SK-N-SH (cell line): ENCODE measurements around the gene SLC5A2. TPM values are rescaled to one million over a fixed set of nuclear protein-coding genes. Genes with fewer than 3 reads are reported as not detected.

Experiments used
- CTCF ChIA-PET: fragments of 300-600, 350-600 bp; formaldehyde crosslinking; extraction: SDS; loops from one replicate; lab custom pipeline; 2021; lab: Yijun Ruan, JAX
- POLR2A ChIA-PET: fragments of 350-600 bp; sonication (Branson Sonifier 250); formaldehyde crosslinking; extraction: SDS; loops from one replicate; lab custom pipeline; 2020; ENCODE audit warnings: antibody characterized with exemption, inconsistent platforms; lab: Yijun Ruan, JAX
- DNase-seq: peaks from one replicate; pipeline ENCODE4 v3.0.0; 2012
- H2AFZ ChIP-seq: fragments of 200-600 bp; sonication (generic); 2 replicates; pipeline ENCODE4 v1.8.1; 2016; ENCODE audit warnings: antibody characterized with exemption, mild to moderate bottlenecking, low read depth
- H3F3A ChIP-seq: fragments of 200-600 bp; sonication (generic); replicated peaks from 2 replicates; pipeline ENCODE3; 2016; ENCODE audit warnings: antibody characterized with exemption, mild to moderate bottlenecking; ENCODE audit not compliant: insufficient read depth
- H3K27ac ChIP-seq, 2 experiments: fragments of 200-500 bp in 1 of 2; fragments of 200-600 bp in 1 of 2; sonication (Bioruptor generic) in 1 of 2; sonication (generic), shearing (Covaris generic) in 1 of 2; 2 replicates each; pipeline versions ENCODE4 v1.5.1 to v1.6.1; 2014 to 2016; ENCODE audit warnings: low read depth in 2 of 2, inconsistent platforms in 1 of 2, low read length in 1 of 2, mild to moderate bottlenecking in 1 of 2, mixed read lengths in 1 of 2
- H3K27me3 ChIP-seq: fragments of 200-600 bp; sonication (generic), shearing (Covaris generic); 2 replicates; pipeline ENCODE4 v1.6.1; 2016; ENCODE audit warnings: mixed run types; ENCODE audit not compliant: insufficient read depth
- H3K36me3 ChIP-seq, 2 experiments: fragments of 200-500 bp in 1 of 2; fragments of 200-600 bp in 1 of 2; sonication (Bioruptor generic) in 1 of 2; sonication (generic) in 1 of 2; replicated peaks in 1 of 2; 2 replicates each; pipeline versions ENCODE3 to v1.5.1; 2014 to 2016; ENCODE audit warnings: low read length in 1 of 2, mild to moderate bottlenecking in 1 of 2; ENCODE audit not compliant: insufficient read depth in 2 of 2, control insufficient read depth in 1 of 2
- H3K4me1 ChIP-seq, 2 experiments: fragments of 200-500 bp in 1 of 2; fragments of 200-600 bp in 1 of 2; sonication (Bioruptor generic) in 1 of 2; sonication (generic), shearing (Covaris generic) in 1 of 2; 2 replicates each; pipeline versions ENCODE4 v1.5.1 to v1.6.1; 2014 to 2016; ENCODE audit warnings: low read depth in 1 of 2, low read length in 1 of 2, mixed run types in 1 of 2; ENCODE audit not compliant: insufficient read depth in 2 of 2, control insufficient read depth in 1 of 2
- H3K4me2 ChIP-seq: fragments of 200-600 bp; sonication (generic), shearing (Covaris generic); 2 replicates; pipeline ENCODE4 v1.6.1; 2017; ENCODE audit warnings: mixed run types
- H3K4me3 ChIP-seq, 2 experiments: fragments of 200-500 bp in 1 of 2; fragments of 200-600 bp in 1 of 2; sonication (Bioruptor generic) in 1 of 2; sonication (generic), shearing (Covaris generic) in 1 of 2; 2 replicates each; pipeline versions ENCODE4 v1.5.1 to v1.8.1; 2014 to 2016; ENCODE audit warnings: low read depth in 2 of 2, inconsistent platforms in 1 of 2, low read length in 1 of 2, mild to moderate bottlenecking in 1 of 2, mixed read lengths in 1 of 2, moderate library complexity in 1 of 2
- H3K79me2 ChIP-seq: fragments of 200-600 bp; sonication (generic); 2 replicates; pipeline ENCODE4 v1.8.1; 2017; ENCODE audit warnings: mild to moderate bottlenecking; ENCODE audit not compliant: insufficient read depth
- H3K9ac ChIP-seq: fragments of 200-600 bp; sonication (generic); 2 replicates; pipeline ENCODE4 v1.6.1; 2017; ENCODE audit warnings: mixed run types
- H3K9me2 ChIP-seq: fragments of 200-600 bp; sonication (generic); 2 replicates; pipeline ENCODE4 v1.6.1; 2017; ENCODE audit warnings: mixed run types
- H3K9me3 ChIP-seq: fragments of 200-600 bp; sonication (generic); 2 replicates; pipeline ENCODE4 v1.6.1; 2017; ENCODE audit warnings: mixed run types, mild to moderate bottlenecking, moderate library complexity
- H4K20me1 ChIP-seq: fragments of 200-600 bp; sonication (generic); 2 replicates; pipeline ENCODE4 v1.6.1; 2017; ENCODE audit warnings: mild to moderate bottlenecking, mixed run types; ENCODE audit not compliant: insufficient read depth
- CHD2 ChIP-seq: fragments of 150-350 bp; IDR thresholded peaks from 2 replicates; pipeline ENCODE4 v1.6.1; 2018; ENCODE audit warnings: low read length; ENCODE audit not compliant: partially characterized antibody
- FOXM1 ChIP-seq: IDR thresholded peaks from 2 replicates; pipeline ENCODE4 v1.4.0; 2012; ENCODE audit warnings: low read depth, mild to moderate bottlenecking
- GABPA ChIP-seq: IDR thresholded peaks from 2 replicates; pipeline ENCODE4 v1.4.0; 2012; ENCODE audit warnings: low read depth, mild to moderate bottlenecking
- GATA2 ChIP-seq: sonication (generic); formaldehyde crosslinking; IDR thresholded peaks from 2 replicates; pipeline ENCODE4 v1.5.0; 2020; ENCODE audit warnings: mild to moderate bottlenecking, missing genetic modification reagents
- IRF3 ChIP-seq: fragments of 150-350 bp; IDR thresholded peaks from 2 replicates; pipeline ENCODE4 v1.6.1; 2016; ENCODE audit warnings: mild to moderate bottlenecking, low read depth, low read length
- JUND ChIP-seq: IDR thresholded peaks from 2 replicates; pipeline ENCODE4 v1.4.0; 2012
- NFIC ChIP-seq: IDR thresholded peaks from 2 replicates; pipeline ENCODE4 v1.4.0; 2012; ENCODE audit warnings: borderline replicate concordance
- POLR2AphosphoS5 ChIP-seq: IDR thresholded peaks from 2 replicates; pipeline ENCODE4 v1.6.1; 2012; ENCODE audit warnings: low read depth, low read length
- RAD21 ChIP-seq: IDR thresholded peaks from 2 replicates; pipeline ENCODE4 v1.6.1; 2012; ENCODE audit warnings: mild to moderate bottlenecking, low read length
- REST ChIP-seq: IDR thresholded peaks from 2 replicates; pipeline ENCODE4 v1.6.1; 2012; ENCODE audit warnings: mild to moderate bottlenecking, low read depth, low read length, moderate library complexity
- TAF1 ChIP-seq: IDR thresholded peaks from 2 replicates; pipeline ENCODE4 v1.6.1; 2012; ENCODE audit warnings: low read depth, mild to moderate bottlenecking, low read length, moderate library complexity, borderline replicate concordance
- TCF12 ChIP-seq: IDR thresholded peaks from 2 replicates; pipeline ENCODE4 v1.4.0; 2012
- USF1 ChIP-seq: IDR thresholded peaks from 2 replicates; pipeline ENCODE4 v1.4.0; 2012; ENCODE audit warnings: low read depth, borderline replicate concordance
- USF2 ChIP-seq: fragments of 150-350 bp; IDR thresholded peaks from 2 replicates; pipeline ENCODE4 v1.6.1; 2017; ENCODE audit warnings: antibody characterized with exemption, low read length, low read depth, borderline replicate concordance
- YY1 ChIP-seq: IDR thresholded peaks from 2 replicates; pipeline ENCODE4 v1.4.0; 2012; ENCODE audit warnings: low read depth, mild to moderate bottlenecking
- WGBS: methylation state at CpG from one replicate; pipeline ENCODE4 v1.1.6; 2017; ENCODE audit warnings: low lambda C conversion rate; 5-methylcytosine and 5-hydroxymethylcytosine counted together
- polyA plus RNA-seq, 3 experiments: library from polyadenylated mRNA; depleted of rRNA; stranded (reverse); fragments of >200 nt; gene quantifications; 2 replicates each; pipeline ENCODE4 v1.2.3, GENCODE V29; 2012

The SLC5A2 gene
- polyA plus RNA-seq, 1 of the 3 experiments (the other 2 are of a cell fraction), result 0.31 TPM

GRCh38 chr16:31525113-31525512 lies 42.2 kb downstream of the SLC5A2 start:
- TF ChIP-seq NFIC (no peak), USF1 (no peak), IRF3 (no peak), JUND (no peak), GATA2 (CRISPR knock-in tag) (no peak), TCF12 (no peak), FOXM1 (no peak), GABPA (no peak), TAF1 (no peak), REST (no peak), USF2 (no peak), POLR2AphosphoS5 (no peak), CHD2 (no peak), YY1 (no peak), RAD21 (no peak)

More at GRCh38 chr16:31525113-31525512, 42.2 kb downstream of the SLC5A2 start:
- H3K9ac ChIP-seq, result no peak overlapping the region
- POLR2A ChIA-PET, result no interaction called here
- H3K9me2 ChIP-seq, result no peaks in the 10 kb centered on the region
- H2AFZ ChIP-seq, result no peak overlapping the region
- no peaks in the 10 kb centered on the region for H4K20me1 ChIP-seq
- no peak overlapping the region for H3K4me2 ChIP-seq
- no peak overlapping the region for H3K4me3 ChIP-seq
- no peaks in the 10 kb centered on the region for H3F3A ChIP-seq
- peaks cover 60% of the 10 kb centered on the region for H3K27me3 ChIP-seq
- CTCF ChIA-PET, result no interaction called here
- 32% methylated on average over 3 of the region's 3 CpGs for WGBS
- no peaks in the 10 kb centered on the region for H3K36me3 ChIP-seq
- no peaks in the 10 kb centered on the region for H3K4me1 ChIP-seq
- no peak overlapping the region for H3K27ac ChIP-seq
- H3K9me3 ChIP-seq, result no peaks in the 10 kb centered on the region
- H3K79me2 ChIP-seq, result no peaks in the 10 kb centered on the region
- no peak for DNase-seq
